H1 (cell line): ENCODE results near the gene PHF1. TPM values are rescaled to one million over a fixed set of nuclear protein-coding genes. Genes with fewer than 3 reads are reported as not detected.

Source experiments
- CTCF ChIA-PET: fragments of 300-600 bp; sonication (Branson Sonifier 250); formaldehyde crosslinking; loops from one replicate; lab custom pipeline; 2021; ENCODE audit not compliant: partially characterized antibody; lab: Charles Lee
- POLR2A ChIA-PET: fragments of 300-600 bp; sonication (Branson Sonifier 250); formaldehyde crosslinking; loops from one replicate; lab custom pipeline; 2021; ENCODE audit warnings: inconsistent platforms; ENCODE audit not compliant: partially characterized antibody; lab: Charles Lee
- DNase-seq, 2 experiments: peaks; one replicate each; pipeline versions ENCODE4 v3.0.0 to v3.0.0-alpha.2; 2010 to 2022; ENCODE audit warnings: low spot score in 2 of 2, low read depth in 1 of 2, mixed read lengths in 1 of 2
- FAIRE-seq: peaks from 2 replicates; lab custom pipeline; 2011; peaks lifted over from hg19 to GRCh38; lab: Jason Lieb, UNC
- H2AFZ ChIP-seq: 2 replicates; pipeline ENCODE4 v1.8.1; 2012; ENCODE audit warnings: low read length, inconsistent platforms
- H2AK5ac ChIP-seq: 2 replicates; pipeline ENCODE4 v1.6.1; 2013; ENCODE audit warnings: low read depth, low read length
- H2BK120ac ChIP-seq: replicated peaks from 2 replicates; pipeline ENCODE3; 2013; ENCODE audit warnings: low read depth, low read length, inconsistent platforms
- H2BK12ac ChIP-seq: 2 replicates; pipeline ENCODE4 v1.6.1; 2013; ENCODE audit warnings: low read depth, low read length
- H2BK15ac ChIP-seq: 2 replicates; pipeline ENCODE4 v1.6.1; 2013; ENCODE audit warnings: low read length
- H2BK20ac ChIP-seq: 2 replicates; pipeline ENCODE4 v1.6.1; 2013; ENCODE audit warnings: low read length
- H2BK5ac ChIP-seq: 2 replicates; pipeline ENCODE4 v1.6.1; 2013; ENCODE audit warnings: low read depth, low read length
- H3K14ac ChIP-seq: 2 replicates; pipeline ENCODE4 v1.6.1; 2013; ENCODE audit warnings: inconsistent platforms; ENCODE audit not compliant: insufficient read length
- H3K18ac ChIP-seq: 2 replicates; pipeline ENCODE4 v1.6.1; 2013; ENCODE audit warnings: low read length; ENCODE audit errors: extremely low read depth
- H3K23ac ChIP-seq: 2 replicates; pipeline ENCODE4 v1.6.1; 2013; ENCODE audit warnings: inconsistent platforms; ENCODE audit not compliant: insufficient read length
- H3K23me2 ChIP-seq: 2 replicates; pipeline ENCODE4 v1.6.1; 2013; ENCODE audit warnings: low read depth, low read length
- H3K27ac ChIP-seq: 2 replicates; pipeline ENCODE4 v1.6.1; 2011; ENCODE audit warnings: low read depth, low read length, inconsistent platforms
- H3K27me3 ChIP-seq, 4 experiments: replicated peaks in 1 of 4; 1 replicate in 1 of 4; 2 replicates in 3 of 4; pipeline versions ENCODE4 v1.6.1 to v1.8.1; 2011 to 2013; ENCODE audit warnings: low read length in 3 of 4, mild to moderate bottlenecking in 3 of 4, inconsistent platforms in 2 of 4, mixed read lengths in 2 of 4, moderate library complexity in 1 of 4; ENCODE audit not compliant: control insufficient read depth in 3 of 4, insufficient read depth in 3 of 4; ENCODE audit errors: extremely low read depth in 1 of 4
- H3K36me3 ChIP-seq, 4 experiments: 2 replicates each; pipeline versions ENCODE4 v1.6.1 to v1.8.1; 2011 to 2013; ENCODE audit warnings: mild to moderate bottlenecking in 4 of 4, low read length in 3 of 4, moderate library complexity in 2 of 4, control low read depth in 1 of 4, inconsistent platforms in 1 of 4; ENCODE audit not compliant: insufficient read depth in 4 of 4, control insufficient read depth in 2 of 4
- H3K4ac ChIP-seq: replicated peaks from 2 replicates; pipeline ENCODE3; 2013; ENCODE audit warnings: low read length, low read depth, mixed read lengths, inconsistent platforms; ENCODE audit not compliant: insufficient read length
- H3K4me1 ChIP-seq, 4 experiments: replicated peaks in 1 of 4; 1 replicate in 1 of 4; 2 replicates in 3 of 4; pipeline versions ENCODE4 v1.6.1 to v1.8.1; 2011 to 2013; ENCODE audit warnings: low read length in 3 of 4, inconsistent platforms in 2 of 4, mixed read lengths in 1 of 4; ENCODE audit not compliant: insufficient read depth in 4 of 4, control insufficient read depth in 3 of 4
- H3K4me2 ChIP-seq, 2 experiments: 2 replicates each; pipeline versions ENCODE4 v1.6.1 to v1.8.1; 2011 to 2013; ENCODE audit warnings: low read depth in 2 of 2, low read length in 2 of 2, control low read depth in 1 of 2, inconsistent platforms in 1 of 2, mild to moderate bottlenecking in 1 of 2; ENCODE audit not compliant: insufficient read depth in 1 of 2
- H3K4me3 ChIP-seq, 4 experiments: fragments of 200-600, 300-600 bp in 1 of 4; sonication (generic), shearing (Covaris generic), sonication (Bioruptor Twin) in 1 of 4; 2 replicates each; pipeline versions ENCODE4 v1.5.1 to v1.8.1; 2011 to 2016; ENCODE audit warnings: low read length in 4 of 4, low read depth in 3 of 4, control low read depth in 2 of 4, inconsistent platforms in 2 of 4, mild to moderate bottlenecking in 2 of 4, mixed read lengths in 1 of 4, moderate library complexity in 1 of 4; ENCODE audit not compliant: insufficient read depth in 2 of 4; ENCODE audit errors: extremely low read depth in 1 of 4
- H3K56ac ChIP-seq: replicated peaks from 2 replicates; pipeline ENCODE3; 2013; ENCODE audit warnings: low read depth, mild to moderate bottlenecking, mixed read lengths, low read length, inconsistent platforms; ENCODE audit not compliant: insufficient read length
- H3K79me1 ChIP-seq: 2 replicates; pipeline ENCODE4 v1.6.1; 2013; ENCODE audit warnings: low read depth, low read length, control low read depth
- H3K79me2 ChIP-seq, 2 experiments: 2 replicates each; pipeline versions ENCODE4 v1.6.1 to v1.8.1; 2012 to 2013; ENCODE audit warnings: low read length in 2 of 2, mild to moderate bottlenecking in 2 of 2, inconsistent platforms in 1 of 2; ENCODE audit not compliant: insufficient read depth in 2 of 2, control insufficient read depth in 1 of 2
- H3K9ac ChIP-seq, 4 experiments: replicated peaks in 1 of 4; 1 replicate in 1 of 4; 2 replicates in 3 of 4; pipeline versions ENCODE4 v1.6.1 to v1.8.1; 2011 to 2013; ENCODE audit warnings: low read depth in 3 of 4, low read length in 3 of 4, control low read depth in 2 of 4, mild to moderate bottlenecking in 2 of 4, moderate library complexity in 2 of 4, inconsistent platforms in 1 of 4; ENCODE audit errors: extremely low read depth in 1 of 4
- H3K9me3 ChIP-seq, 2 experiments: 2 replicates each; pipeline versions ENCODE4 v1.6.1 to v1.8.1; 2012 to 2013; ENCODE audit warnings: mild to moderate bottlenecking in 2 of 2, moderate library complexity in 2 of 2, control low read depth in 1 of 2, inconsistent platforms in 1 of 2, low read depth in 1 of 2, low read length in 1 of 2, mixed read lengths in 1 of 2; ENCODE audit not compliant: insufficient read depth in 2 of 2
- H4K20me1 ChIP-seq, 2 experiments: replicated peaks in 1 of 2; 2 replicates each; pipeline versions ENCODE3 to v1.8.1; 2011 to 2013; ENCODE audit warnings: inconsistent platforms in 2 of 2, low read length in 2 of 2, mild to moderate bottlenecking in 1 of 2; ENCODE audit not compliant: insufficient read depth in 2 of 2, control insufficient read depth in 1 of 2
- H4K5ac ChIP-seq: 2 replicates; pipeline ENCODE4 v1.6.1; 2013; ENCODE audit warnings: low read length, low read depth, mixed read lengths, inconsistent platforms; ENCODE audit not compliant: insufficient read length
- H4K8ac ChIP-seq: 2 replicates; pipeline ENCODE4 v1.8.0; 2013; ENCODE audit warnings: mild to moderate bottlenecking, moderate library complexity, low read length, inconsistent platforms; ENCODE audit not compliant: insufficient read depth; ENCODE audit errors: extremely low read depth
- H4K91ac ChIP-seq: replicated peaks from 2 replicates; pipeline ENCODE3; 2013; ENCODE audit warnings: low read length, mixed read lengths, inconsistent platforms; ENCODE audit not compliant: insufficient read length
- HDAC6 ChIP-seq: IDR thresholded peaks from one replicate; pipeline ENCODE4 v1.7.1; 2012; ENCODE audit warnings: low read depth, mild to moderate bottlenecking, inconsistent platforms, low read length, moderate library complexity
- SRF ChIP-seq: IDR thresholded peaks from 2 replicates; pipeline ENCODE4 v1.6.1; 2011; ENCODE audit warnings: mild to moderate bottlenecking, low read depth, low read length, moderate library complexity
- WGBS, 2 experiments: shearing (Covaris generic) in 1 of 2; methylation state at CpG; one replicate each; pipeline versions ENCODE4 v1.1.6 to v1.1.7; 2013 to 2015; ENCODE audit warnings: low lambda C conversion rate in 2 of 2, mixed read lengths in 2 of 2, inconsistent platforms in 1 of 2, low coverage in 1 of 2, missing lambda C conversion rate in 1 of 2; ENCODE audit not compliant: insufficient replicate concordance in 2 of 2, insufficient coverage in 1 of 2, insufficient read length in 1 of 2; ENCODE audit errors: extremely low coverage in 1 of 2, missing lambda C conversion rate in 1 of 2; 5-methylcytosine and 5-hydroxymethylcytosine counted together
- polyA plus RNA-seq, 7 experiments: library from polyadenylated mRNA; depleted of rRNA in 3 of 7; stranded (reverse) in 5 of 7; unstranded in 2 of 7; fragments of >200 nt in 5 of 7; fragments of 200-250 nt in 2 of 7; gene quantifications; 1 replicate in 5 of 7; 2 replicates in 1 of 7; 4 replicates in 1 of 7; pipeline versions ENCODE4 v1.2.1 to v1.2.3, GENCODE V29; 2011 to 2013; ENCODE audit warnings: missing spikeins in 2 of 7, mixed read lengths in 2 of 7
- total RNA-seq: library from RNA; stranded (reverse); fragmentation: NEBNext Ultra II Directional; extraction: Animal tissue kit (Norgen Biotek cat#: 25700); gene quantifications from 2 replicates; pipeline ENCODE4 v1.2.1, GENCODE V29; 2021
- TF ChIP-seq, protein P1 (sequence below): IDR thresholded peaks from 2 replicates; pipeline ENCODE4 v1.6.1; 2012; ENCODE audit warnings: inconsistent platforms

PHF1 gene
- total and polyA plus RNA-seq, 2 of the 8 experiments (the other 6 are each of a cell fraction or from before 2014, with no cell fraction given): 47.3 to 78.6 TPM

DNA sequence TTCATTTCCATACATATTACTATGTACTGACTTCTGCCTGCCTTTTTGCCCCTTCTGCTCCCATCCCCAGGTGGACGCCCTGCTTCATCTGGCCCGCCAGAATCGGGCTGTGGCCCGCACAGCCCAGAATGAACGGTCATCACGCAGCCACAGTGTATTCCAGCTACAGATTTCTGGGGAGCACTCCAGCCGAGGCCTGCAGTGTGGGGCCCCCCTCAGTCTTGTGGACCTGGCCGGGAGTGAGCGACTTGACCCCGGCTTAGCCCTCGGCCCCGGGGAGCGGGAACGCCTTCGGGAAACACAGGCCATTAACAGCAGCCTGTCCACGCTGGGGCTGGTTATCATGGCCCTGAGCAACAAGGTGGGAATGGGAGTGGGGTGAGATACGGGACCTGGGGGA is 4.7 kb upstream of the PHF1 start:
- no peak overlapping the region for H3K23ac ChIP-seq
- H3K27ac ChIP-seq: no peak overlapping the region
- no peak overlapping the region for H4K8ac ChIP-seq
- peaks cover 30 to 55% (median 47%) of the 10 kb centered on the region in 4 experiments for H3K36me3 ChIP-seq
- H3K4me1 ChIP-seq: peaks cover 0 to 2% (median 0%) of the 10 kb centered on the region in 4 experiments; a peak in 1 of 7 replicates
- no peak overlapping the region for H3K14ac ChIP-seq
- DNase-seq (no peak), FAIRE-seq (no peak)
- H3K27me3 ChIP-seq: no peaks in the 10 kb centered on the region
- no peak overlapping the region for H2AFZ ChIP-seq
- H2BK15ac ChIP-seq: no peak overlapping the region
- 92% methylated on average over 16 of the region's 17 CpGs; no CpG with 5 or more reads in 1 of the 2 experiments for WGBS, 2 experiments
- H2BK12ac ChIP-seq: no peak overlapping the region
- no peak overlapping the region for H2BK120ac ChIP-seq
- no peak overlapping the region for H3K4me3 ChIP-seq
- H3K56ac ChIP-seq: no peak overlapping the region
- no peaks in the 10 kb centered on the region for H3K79me2 ChIP-seq
- ChIA-PET CTCF (interaction anchor here (0.7 to 1.5 kb wide), 3 partner anchors 10 to 129 kb away, joined by 3 to 5 read pairs (median 4); partner anchors contain the start of gene B3GALT4), POLR2A (interaction anchor here (1.3 to 1.5 kb wide), 2 partner anchors 14 to 134 kb away, joined by 3 to 5 read pairs; partner anchors contain the start of gene KIFC1)
- no peak overlapping the region for H4K91ac ChIP-seq
- H4K5ac ChIP-seq: no peak overlapping the region
- no peak overlapping the region for H3K4ac ChIP-seq
- 0 out of 2 replicates have a peak, but pooled peaks cover 2% of the 10 kb centered on the region for H3K79me1 ChIP-seq
- H2BK20ac ChIP-seq: no peak overlapping the region
- no peak overlapping the region for H2AK5ac ChIP-seq
- H3K23me2 ChIP-seq: peaks cover under 1% of the 10 kb centered on the region; the same call in 1 of the 2 replicates
- no peak overlapping the region for H3K4me2 ChIP-seq
- no peak overlapping the region for H3K9ac ChIP-seq
- no peaks in the 10 kb centered on the region for H3K9me3 ChIP-seq
- peaks cover 0 to 13% of the 10 kb centered on the region in 2 experiments for H4K20me1 ChIP-seq
- H3K18ac ChIP-seq: no peak overlapping the region
- TF ChIP-seq, protein P1, sequence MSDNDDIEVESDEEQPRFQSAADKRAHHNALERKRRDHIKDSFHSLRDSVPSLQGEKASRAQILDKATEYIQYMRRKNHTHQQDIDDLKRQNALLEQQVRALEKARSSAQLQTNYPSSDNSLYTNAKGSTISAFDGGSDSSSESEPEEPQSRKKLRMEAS: no peak
- TF ChIP-seq SRF (no peak), HDAC6 (no peak)
- H2BK5ac ChIP-seq: no peak overlapping the region
